K562 (cell line): ENCODE data around the gene SAFB. TPM values are rescaled to one million over a fixed set of nuclear protein-coding genes. Genes with fewer than 3 reads are reported as not detected.

Experiments used
- DIDO1 ChIP-seq: fragments of 450-650 bp; IDR thresholded peaks from 2 replicates; pipeline ENCODE4 v1.6.1; 2016; ENCODE audit warnings: low read depth, missing biosample characterization, missing genetic modification characterization
- ETS2 ChIP-seq: IDR thresholded peaks from 2 replicates; pipeline ENCODE4 v1.6.1; 2016; ENCODE audit warnings: borderline replicate concordance, missing genetic modification characterization, mild to moderate bottlenecking, moderate library complexity, missing compliant biosample characterization; ENCODE audit not compliant: poor library complexity, severe bottlenecking
- LCOR ChIP-seq: sonication (generic); formaldehyde crosslinking; IDR thresholded peaks from 2 replicates; pipeline ENCODE4 v1.8.0; 2022; ENCODE audit warnings: mild to moderate bottlenecking, missing genetic modification reagents
- PHF20 ChIP-seq: fragments of 450-650 bp; IDR thresholded peaks from 2 replicates; pipeline ENCODE4 v1.6.1; 2018; ENCODE audit not compliant: partially characterized antibody
- RBBP5 ChIP-seq: fragments of 200-600 bp; sonication (generic); IDR thresholded peaks from 2 replicates; pipeline ENCODE4 v1.6.1; 2012; ENCODE audit warnings: borderline replicate concordance, mild to moderate bottlenecking, low read length, control low read depth, inconsistent platforms; ENCODE audit not compliant: insufficient read depth, poor library complexity, severe bottlenecking
- SAFB2 ChIP-seq: fragments of 200-400 bp; formaldehyde crosslinking; IDR thresholded peaks from 2 replicates; pipeline ENCODE4 v1.6.1; 2018; ENCODE audit warnings: borderline replicate concordance, low read length, low read depth, moderate library complexity; ENCODE audit not compliant: severe bottlenecking
- SIN3A ChIP-seq, 2 experiments: fragments of 150-350 bp in 1 of 2; IDR thresholded peaks; 2 replicates each; pipeline ENCODE4 v1.6.1; 2011 to 2016; ENCODE audit warnings: borderline replicate concordance in 2 of 2, low read depth in 2 of 2, low read length in 2 of 2, mild to moderate bottlenecking in 2 of 2, moderate library complexity in 2 of 2; ENCODE audit not compliant: control insufficient read depth in 1 of 2
- SIX5 ChIP-seq, 2 experiments: IDR thresholded peaks; 2 replicates each; pipeline ENCODE4 v1.6.1; 2011; ENCODE audit warnings: low read length in 2 of 2, borderline replicate concordance in 1 of 2, low read depth in 1 of 2, mild to moderate bottlenecking in 1 of 2, moderate library complexity in 1 of 2; ENCODE audit not compliant: insufficient read depth in 1 of 2
- SMAD4 ChIP-seq: fragments of 250-450 bp; sonication (Bioruptor Pico); conservative IDR thresholded peaks from 2 replicates; pipeline ENCODE4 v1.8.0; 2021; ENCODE audit warnings: inconsistent platforms, mild to moderate bottlenecking, moderate library complexity
- SMARCA5 ChIP-seq: fragments of 450-650 bp; IDR thresholded peaks from 2 replicates; pipeline ENCODE4 v1.6.1; 2016
- SPI1 ChIP-seq: IDR thresholded peaks from 2 replicates; pipeline ENCODE4 v1.6.1; 2011; ENCODE audit warnings: low read depth, low read length, control low read depth, borderline replicate concordance
- TAF15 ChIP-seq: fragments of 200-400 bp; formaldehyde crosslinking; IDR thresholded peaks from 2 replicates; pipeline ENCODE4 v1.6.1; 2017; ENCODE audit warnings: mild to moderate bottlenecking, low read depth, low read length, moderate library complexity
- U2AF1 ChIP-seq: fragments of 200-400 bp; formaldehyde crosslinking; optimal IDR thresholded peaks from 2 replicates; pipeline ENCODE3; 2017; ENCODE audit warnings: mild to moderate bottlenecking, low read depth, low read length, moderate library complexity
- U2AF2 ChIP-seq: fragments of 200-400 bp; formaldehyde crosslinking; optimal IDR thresholded peaks from 2 replicates; pipeline ENCODE3; 2017; ENCODE audit warnings: low read depth, mild to moderate bottlenecking, low read length
- polyA plus RNA-seq, 8 experiments: library from polyadenylated mRNA; depleted of rRNA in 4 of 8; stranded (reverse) in 5 of 8; unstranded in 3 of 8; fragments of >200 nt; fragmentation: Nextera tagmentation in 2 of 8; fragmentation: Illumina TruSeq in 1 of 8; extraction: Ambion mirVana in 2 of 8; extraction: Trizol in 1 of 8; gene quantifications; 2 replicates each; pipeline versions ENCODE4 v1.2.1 to v1.2.3, GENCODE V29; 2011 to 2014; ENCODE audit warnings: inconsistent platforms in 1 of 8, missing spikeins in 1 of 8
- total RNA-seq, 7 experiments: library from RNA; depleted of rRNA in 6 of 7; stranded (reverse); fragments of >200 nt in 6 of 7; fragmentation: Illumina TruSeq in 2 of 7; extraction: Trizol in 2 of 7; gene quantifications; 2 replicates each; pipeline versions ENCODE4 v1.2.1 to v1.2.3, GENCODE V29; 2011 to 2021; ENCODE audit warnings: low replicate concordance in 1 of 7
- TF ChIP-seq, protein P1 (sequence below): fragments of 250-450 bp; sonication (Bioruptor Pico); IDR thresholded peaks from 2 replicates; pipeline ENCODE4 v1.5.0; 2020; ENCODE audit warnings: mild to moderate bottlenecking, borderline replicate concordance
- TF ChIP-seq, protein P2 (sequence below): sonication (generic); formaldehyde crosslinking; IDR thresholded peaks from 2 replicates; pipeline ENCODE4 v1.9.0; 2022; ENCODE audit warnings: mild to moderate bottlenecking, missing genetic modification reagents
- TF ChIP-seq, protein P3 (sequence below): fragments of 250-450 bp; sonication (Bioruptor Pico); IDR thresholded peaks from 2 replicates; pipeline ENCODE4 v1.5.0; 2021
- TF ChIP-seq, protein P4 (sequence below): sonication (generic); formaldehyde crosslinking; IDR thresholded peaks from 2 replicates; pipeline ENCODE4 v1.8.0; 2022; ENCODE audit warnings: missing genetic modification reagents, mild to moderate bottlenecking, borderline replicate concordance
- TF ChIP-seq, protein P5 (sequence below): fragments of 250-450 bp; sonication (Bioruptor Pico); IDR thresholded peaks from 2 replicates; pipeline ENCODE4 v1.8.0; 2021; ENCODE audit warnings: borderline replicate concordance, mild to moderate bottlenecking, moderate library complexity; ENCODE audit not compliant: poor library complexity, severe bottlenecking

The SAFB gene
- total and polyA plus RNA-seq, 9 of the 15 experiments (the other 6 are each of a cell fraction or from before 2014, with no cell fraction given), result 1.1 to 151 (median 83.1) TPM

DNA sequence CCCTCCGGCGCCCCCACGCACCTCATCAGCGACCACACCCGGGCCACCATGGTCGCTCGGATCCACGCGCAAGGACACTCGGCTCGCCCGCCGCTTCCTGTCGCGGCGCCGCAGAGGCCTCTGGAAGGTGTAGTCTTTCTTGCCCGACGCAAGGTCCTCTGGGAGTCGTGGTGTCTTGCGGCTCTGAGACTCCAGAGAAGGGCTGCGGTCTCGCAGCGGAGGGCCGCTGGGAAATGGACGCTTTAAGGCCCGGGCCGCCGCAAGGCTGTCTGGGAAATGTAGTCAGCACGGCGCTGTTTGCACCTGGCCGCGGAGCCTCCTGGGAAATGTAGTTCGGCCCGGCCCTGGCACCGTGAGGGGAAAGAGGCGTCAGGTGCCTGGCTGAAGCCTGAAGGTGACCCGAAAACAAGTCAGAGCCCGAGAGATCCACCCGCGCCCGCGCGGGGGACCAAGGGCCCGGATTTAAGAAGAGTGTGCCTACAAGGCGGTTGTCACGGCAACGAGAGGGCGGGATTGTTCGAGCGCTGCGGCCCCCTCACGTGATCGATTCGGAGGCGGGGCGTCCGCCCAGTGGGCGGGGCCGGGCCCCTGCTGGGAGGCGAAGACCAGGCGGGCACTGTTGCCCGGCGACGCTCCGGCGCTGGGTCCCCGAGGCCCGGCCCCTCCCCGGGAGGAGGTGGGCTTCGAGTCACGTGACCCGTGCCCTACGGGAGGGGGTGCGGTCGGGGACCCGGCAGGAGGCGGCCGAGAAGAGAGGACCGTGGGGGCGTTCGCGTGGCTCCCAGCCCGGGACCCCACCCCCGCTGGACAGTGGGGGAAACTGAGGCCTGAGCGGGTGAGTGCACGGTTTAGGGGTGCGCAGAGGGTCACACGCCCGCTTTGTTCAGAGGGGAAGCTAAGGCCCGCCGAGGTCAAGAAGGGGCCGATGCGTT is 57.8 kb downstream of the SAFB start, which contains the start of the genes HSD11B1L and MICOS13 (continued):
- TF ChIP-seq, protein P1, sequence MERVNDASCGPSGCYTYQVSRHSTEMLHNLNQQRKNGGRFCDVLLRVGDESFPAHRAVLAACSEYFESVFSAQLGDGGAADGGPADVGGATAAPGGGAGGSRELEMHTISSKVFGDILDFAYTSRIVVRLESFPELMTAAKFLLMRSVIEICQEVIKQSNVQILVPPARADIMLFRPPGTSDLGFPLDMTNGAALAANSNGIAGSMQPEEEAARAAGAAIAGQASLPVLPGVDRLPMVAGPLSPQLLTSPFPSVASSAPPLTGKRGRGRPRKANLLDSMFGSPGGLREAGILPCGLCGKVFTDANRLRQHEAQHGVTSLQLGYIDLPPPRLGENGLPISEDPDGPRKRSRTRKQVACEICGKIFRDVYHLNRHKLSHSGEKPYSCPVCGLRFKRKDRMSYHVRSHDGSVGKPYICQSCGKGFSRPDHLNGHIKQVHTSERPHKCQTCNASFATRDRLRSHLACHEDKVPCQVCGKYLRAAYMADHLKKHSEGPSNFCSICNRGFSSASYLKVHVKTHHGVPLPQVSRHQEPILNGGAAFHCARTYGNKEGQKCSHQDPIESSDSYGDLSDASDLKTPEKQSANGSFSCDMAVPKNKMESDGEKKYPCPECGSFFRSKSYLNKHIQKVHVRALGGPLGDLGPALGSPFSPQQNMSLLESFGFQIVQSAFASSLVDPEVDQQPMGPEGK, result no peak
- TF ChIP-seq RBBP5 (no peak), U2AF2 (no peak), DIDO1 (tag) (0 out of 2 replicates have a peak, but pooled peaks have one; percentile 18), ETS2 (tag) (peak; percentile 53), SIN3A (IDR thresholded peaks at IDR 0.05; ENCODE audit: borderline replicate concordance in 2 of 2, control insufficient read depth in 1 of 2, low read depth in 2 of 2, low read length in 2 of 2) (peak; percentile 64 to 84; a peak in 2 of 4 replicates), SMARCA5 (no peak), PHF20 (no peak), LCOR (CRISPR knock-in tag) (0 out of 2 replicates have a peak, but pooled peaks have one; percentile 53), SAFB2 (no peak), TAF15 (no peak), SIX5 (IDR thresholded peaks at IDR 0.05; ENCODE audit: borderline replicate concordance in 1 of 2, insufficient read depth in 1 of 2, low read depth in 1 of 2, low read length in 2 of 2) (peak; percentile 89 to 95), SMAD4 (no peak; the same call in 1 of the 2 replicates), U2AF1 (no peak), SPI1 (no peak)
- TF ChIP-seq, protein P2, sequence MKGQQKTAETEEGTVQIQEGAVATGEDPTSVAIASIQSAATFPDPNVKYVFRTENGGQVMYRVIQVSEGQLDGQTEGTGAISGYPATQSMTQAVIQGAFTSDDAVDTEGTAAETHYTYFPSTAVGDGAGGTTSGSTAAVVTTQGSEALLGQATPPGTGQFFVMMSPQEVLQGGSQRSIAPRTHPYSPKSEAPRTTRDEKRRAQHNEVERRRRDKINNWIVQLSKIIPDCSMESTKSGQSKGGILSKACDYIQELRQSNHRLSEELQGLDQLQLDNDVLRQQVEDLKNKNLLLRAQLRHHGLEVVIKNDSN (CRISPR knock-in tag), result peak; percentile 99
- TF ChIP-seq, protein P3, sequence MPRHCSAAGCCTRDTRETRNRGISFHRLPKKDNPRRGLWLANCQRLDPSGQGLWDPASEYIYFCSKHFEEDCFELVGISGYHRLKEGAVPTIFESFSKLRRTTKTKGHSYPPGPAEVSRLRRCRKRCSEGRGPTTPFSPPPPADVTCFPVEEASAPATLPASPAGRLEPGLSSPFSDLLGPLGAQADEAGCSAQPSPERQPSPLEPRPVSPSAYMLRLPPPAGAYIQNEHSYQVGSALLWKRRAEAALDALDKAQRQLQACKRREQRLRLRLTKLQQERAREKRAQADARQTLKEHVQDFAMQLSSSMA (CRISPR knock-in tag), result no peak
- TF ChIP-seq, protein P4, sequence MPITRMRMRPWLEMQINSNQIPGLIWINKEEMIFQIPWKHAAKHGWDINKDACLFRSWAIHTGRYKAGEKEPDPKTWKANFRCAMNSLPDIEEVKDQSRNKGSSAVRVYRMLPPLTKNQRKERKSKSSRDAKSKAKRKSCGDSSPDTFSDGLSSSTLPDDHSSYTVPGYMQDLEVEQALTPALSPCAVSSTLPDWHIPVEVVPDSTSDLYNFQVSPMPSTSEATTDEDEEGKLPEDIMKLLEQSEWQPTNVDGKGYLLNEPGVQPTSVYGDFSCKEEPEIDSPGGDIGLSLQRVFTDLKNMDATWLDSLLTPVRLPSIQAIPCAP (CRISPR knock-in tag), result no peak
- TF ChIP-seq, protein P5, sequence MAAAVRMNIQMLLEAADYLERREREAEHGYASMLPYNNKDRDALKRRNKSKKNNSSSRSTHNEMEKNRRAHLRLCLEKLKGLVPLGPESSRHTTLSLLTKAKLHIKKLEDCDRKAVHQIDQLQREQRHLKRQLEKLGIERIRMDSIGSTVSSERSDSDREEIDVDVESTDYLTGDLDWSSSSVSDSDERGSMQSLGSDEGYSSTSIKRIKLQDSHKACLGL, result peak; percentile 67
